ENCODE measurements around the gene CREG2.

- TF ChIP-seq CTCF (conservative IDR thresholded peaks at IDR 0.05 in 1 of 2, IDR thresholded peaks at IDR 0.05 in 1 of 2; ENCODE audit: low read depth in 1 of 2, low read length in 2 of 2) (no peak), EZH2 (IDR thresholded peaks at IDR 0.05; ENCODE audit: low read length, missing control alignments) (no peak)
These were observed 58.3 kb downstream of the CREG2 start for GRCh38 chr2:101329026-101329425.

Data from fibroblast of lung (primary cell).